Measurements from ENCODE around the gene TM2D1.
"Not testable (repeated sequence)": the region's sequence is repeated elsewhere in the genome, so short reads cannot be mapped to it uniquely, and the experiment has no call there.

The TM2D1 gene

GRCh38 chr1:61711969-61712368, 13.0 kb downstream of the TM2D1 start:
- H3K27ac ChIP-seq, result no peak overlapping the region
- DNase-seq (ENCODE audit: low spot score), result no peak
- no peak for TF ChIP-seq CTCF (IDR thresholded peaks at IDR 0.05)

GRCh38 chr1:61711257-61711656, 13.7 kb downstream of the TM2D1 start:
- H3K4me3 ChIP-seq; H3K27ac ChIP-seq; DNase-seq (ENCODE audit: low spot score): not testable (repeated sequence)

More at GRCh38 chr1:61711969-61712368, 13.0 kb downstream of the TM2D1 start:
- H3K4me3 ChIP-seq, result no peak overlapping the region

GRCh38 chr1:61709908-61710289, 15.0 kb downstream of the TM2D1 start:
- no peak overlapping the region for H3K27ac ChIP-seq
- TF ChIP-seq CTCF (IDR thresholded peaks at IDR 0.05), result no peak
- H3K4me3 ChIP-seq, result no peak overlapping the region
- no peak for DNase-seq (ENCODE audit: low spot score)

- no peak for TF ChIP-seq CTCF (IDR thresholded peaks at IDR 0.05)
- no peak for DNase-seq (ENCODE audit: low spot score)
- Histone ChIP-seq H3K4me3 (no peak overlapping the region), H3K27ac (no peak overlapping the region)
Measured at GRCh38 chr1:61708953-61709907, 15.7 kb downstream of the TM2D1 start.

GRCh38 chr1:61699911-61700851, 24.8 kb downstream of the TM2D1 start:
- DNase-seq (ENCODE audit: low spot score), result no peak
- no peak overlapping the region for H3K27ac ChIP-seq
- no peak overlapping the region for H3K4me3 ChIP-seq
- no peak for TF ChIP-seq CTCF (IDR thresholded peaks at IDR 0.05)

GRCh38 chr1:61692155-61692800, 32.7 kb downstream of the TM2D1 start:
- no peak overlapping the region for H3K4me3 ChIP-seq
- no peak for TF ChIP-seq CTCF (IDR thresholded peaks at IDR 0.05)
- peak overlapping the region; percentile 25 to 41 for H3K27ac ChIP-seq
- DNase-seq (ENCODE audit: low spot score), result no peak

- no peak for TF ChIP-seq CTCF (IDR thresholded peaks at IDR 0.05)
- no peak for DNase-seq (ENCODE audit: low spot score)
Measured at GRCh38 chr1:61687901-61688300, 37.0 kb downstream of the TM2D1 start.

More at GRCh38 chr1:61687901-61688300, 37.0 kb downstream of the TM2D1 start:
- no peak overlapping the region for H3K27ac ChIP-seq
- no peak overlapping the region for H3K4me3 ChIP-seq
